Osteoblast (primary cell): ENCODE results near the gene FOSL2. TPM values are rescaled to one million over a fixed set of nuclear protein-coding genes. Genes with fewer than 3 reads are reported as not detected.
A peak's percentile ranks its signal among the peaks of the same experiment; 100 is the strongest.

Source experiments
- DNase-seq: peaks from one replicate; pipeline ENCODE4 v3.0.0; 2011; ENCODE audit warnings: low spot score, mixed read lengths; ENCODE audit not compliant: insufficient read length; ENCODE audit errors: missing footprints
- H2AFZ ChIP-seq: 2 replicates; pipeline ENCODE4 v1.6.0; 2011; ENCODE audit warnings: mild to moderate bottlenecking, low read length
- H3K27ac ChIP-seq: 2 replicates; pipeline ENCODE4 v1.5.1; 2011; ENCODE audit warnings: mild to moderate bottlenecking, low read depth, low read length, moderate library complexity
- H3K27me3 ChIP-seq: 2 replicates; pipeline ENCODE4 v1.6.0; 2012; ENCODE audit warnings: mild to moderate bottlenecking, control low read depth, inconsistent platforms, low read length, moderate library complexity; ENCODE audit not compliant: insufficient read depth
- H3K36me3 ChIP-seq: 2 replicates; pipeline ENCODE4 v1.5.1; 2011; ENCODE audit warnings: mild to moderate bottlenecking, low read length, control low read depth, moderate library complexity; ENCODE audit not compliant: insufficient read depth
- H3K4me1 ChIP-seq: 2 replicates; pipeline ENCODE4 v1.5.1; 2011; ENCODE audit warnings: mild to moderate bottlenecking, low read length, control low read depth, moderate library complexity; ENCODE audit not compliant: insufficient read depth
- H3K4me2 ChIP-seq: 2 replicates; pipeline ENCODE4 v1.6.0; 2011; ENCODE audit warnings: mild to moderate bottlenecking, low read length; ENCODE audit not compliant: insufficient read depth
- H3K4me3 ChIP-seq: fragments of 200-600 bp; sonication (generic); 3 replicates; pipeline ENCODE4 v1.5.1; 2012; ENCODE audit warnings: mild to moderate bottlenecking, low read length, inconsistent platforms; ENCODE audit not compliant: insufficient read depth
- H3K79me2 ChIP-seq: 2 replicates; pipeline ENCODE4 v1.6.0; 2012; ENCODE audit warnings: mild to moderate bottlenecking, low read length, control low read depth, inconsistent platforms; ENCODE audit not compliant: insufficient read depth
- H3K9me3 ChIP-seq: 2 replicates; pipeline ENCODE4 v1.5.1; 2011; ENCODE audit warnings: low read depth, low read length, control low read depth
- H4K20me1 ChIP-seq: 2 replicates; pipeline ENCODE4 v1.6.0; 2012; ENCODE audit warnings: mild to moderate bottlenecking, low read length, control low read depth; ENCODE audit not compliant: insufficient read depth
- total RNA-seq: library from RNA; depleted of rRNA; stranded (reverse); fragments of >200 nt; gene quantifications from 2 replicates; pipeline ENCODE4 v1.2.3, GENCODE V29; 2012
- TF ChIP-seq, protein P1 (sequence below): IDR thresholded peaks from 2 replicates; pipeline ENCODE4 v1.5.1; 2011; ENCODE audit warnings: mild to moderate bottlenecking, low read depth, low read length, moderate library complexity; ENCODE audit errors: extremely low read depth

Gene FOSL2
- total RNA-seq, 1 donor, result 86.9 TPM

GRCh38 chr2:28344756-28345373, 47.8 kb upstream of the FOSL2 start:
- DNase-seq, result no peak
- no peak overlapping the region for H3K4me3 ChIP-seq
- no peaks in the 10 kb centered on the region for H3K79me2 ChIP-seq
- no peaks in the 10 kb centered on the region for H3K9me3 ChIP-seq
- no peaks in the 10 kb centered on the region for H3K27me3 ChIP-seq
- peaks cover 17% of the 10 kb centered on the region for H3K4me1 ChIP-seq
- no peak overlapping the region for H2AFZ ChIP-seq
- H4K20me1 ChIP-seq, result no peaks in the 10 kb centered on the region
- H3K4me2 ChIP-seq, result no peak overlapping the region
- TF ChIP-seq, protein P1, sequence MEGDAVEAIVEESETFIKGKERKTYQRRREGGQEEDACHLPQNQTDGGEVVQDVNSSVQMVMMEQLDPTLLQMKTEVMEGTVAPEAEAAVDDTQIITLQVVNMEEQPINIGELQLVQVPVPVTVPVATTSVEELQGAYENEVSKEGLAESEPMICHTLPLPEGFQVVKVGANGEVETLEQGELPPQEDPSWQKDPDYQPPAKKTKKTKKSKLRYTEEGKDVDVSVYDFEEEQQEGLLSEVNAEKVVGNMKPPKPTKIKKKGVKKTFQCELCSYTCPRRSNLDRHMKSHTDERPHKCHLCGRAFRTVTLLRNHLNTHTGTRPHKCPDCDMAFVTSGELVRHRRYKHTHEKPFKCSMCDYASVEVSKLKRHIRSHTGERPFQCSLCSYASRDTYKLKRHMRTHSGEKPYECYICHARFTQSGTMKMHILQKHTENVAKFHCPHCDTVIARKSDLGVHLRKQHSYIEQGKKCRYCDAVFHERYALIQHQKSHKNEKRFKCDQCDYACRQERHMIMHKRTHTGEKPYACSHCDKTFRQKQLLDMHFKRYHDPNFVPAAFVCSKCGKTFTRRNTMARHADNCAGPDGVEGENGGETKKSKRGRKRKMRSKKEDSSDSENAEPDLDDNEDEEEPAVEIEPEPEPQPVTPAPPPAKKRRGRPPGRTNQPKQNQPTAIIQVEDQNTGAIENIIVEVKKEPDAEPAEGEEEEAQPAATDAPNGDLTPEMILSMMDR, result no peak
- no peaks in the 10 kb centered on the region for H3K36me3 ChIP-seq
- H3K27ac ChIP-seq, result no peak overlapping the region

DNA sequence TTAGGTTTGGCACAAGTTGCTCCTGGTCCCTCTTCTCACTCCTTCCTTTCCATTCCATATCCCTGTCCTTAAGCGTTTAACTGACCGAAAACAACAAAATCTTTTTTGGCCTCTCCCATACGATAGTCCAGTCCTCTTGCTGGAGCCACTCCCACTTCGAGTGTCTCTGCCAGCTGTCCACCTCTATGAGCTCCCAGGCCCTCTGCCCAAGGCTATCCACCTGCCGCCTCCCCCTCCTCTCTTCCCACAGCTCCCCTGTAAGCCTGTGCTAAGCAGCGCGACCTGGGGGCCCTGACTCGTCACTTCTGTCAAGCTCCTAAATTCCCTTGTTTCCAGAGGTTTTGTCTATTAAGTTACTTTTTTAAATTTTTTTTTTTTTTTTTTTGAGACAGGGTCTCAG, 47.0 kb upstream of the FOSL2 start:
- H3K79me2 ChIP-seq, result no peaks in the 10 kb centered on the region

DNA sequence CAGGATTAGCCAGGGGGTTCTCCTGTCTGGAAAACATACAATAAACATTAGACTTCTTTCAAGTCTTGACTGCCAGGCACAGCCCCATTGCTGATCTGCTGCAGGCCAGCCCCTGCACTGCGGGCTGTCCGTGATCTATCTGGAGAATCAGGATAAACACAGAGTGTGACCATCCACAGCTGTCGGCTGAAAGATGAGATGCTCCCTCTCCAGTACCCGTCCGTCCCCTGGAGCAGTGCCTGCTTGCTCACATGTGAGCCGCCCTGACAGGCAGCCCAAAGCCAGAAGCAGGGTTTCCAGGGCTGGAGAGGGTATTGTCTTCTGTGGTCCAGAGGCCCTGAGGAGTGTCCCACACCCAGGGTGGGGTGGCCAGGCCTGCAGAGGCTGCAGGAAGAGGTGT, 46.1 kb upstream of the FOSL2 start:
- H3K79me2 ChIP-seq, result no peaks in the 10 kb centered on the region
- H3K27me3 ChIP-seq, result no peaks in the 10 kb centered on the region
- H2AFZ ChIP-seq, result peak overlapping the region; percentile 4
- no peaks in the 10 kb centered on the region for H3K9me3 ChIP-seq
- H3K4me1 ChIP-seq, result peaks cover 17% of the 10 kb centered on the region
- H3K27ac ChIP-seq, result no peak overlapping the region
- H3K4me2 ChIP-seq, result no peak overlapping the region
- peak; percentile 75 for DNase-seq
- no peaks in the 10 kb centered on the region for H4K20me1 ChIP-seq
- TF ChIP-seq, protein P1, result no peak
- H3K36me3 ChIP-seq, result no peaks in the 10 kb centered on the region
- no peak overlapping the region for H3K4me3 ChIP-seq

More for the DNA sequence above, 47.0 kb upstream of the FOSL2 start:
- no peaks in the 10 kb centered on the region for H4K20me1 ChIP-seq
- no peaks in the 10 kb centered on the region for H3K36me3 ChIP-seq
- no peaks in the 10 kb centered on the region for H3K27me3 ChIP-seq
- H3K4me2 ChIP-seq, result no peak overlapping the region
- no peak overlapping the region for H2AFZ ChIP-seq
- TF ChIP-seq, protein P1, result no peak
- H3K27ac ChIP-seq, result no peak overlapping the region
- no peak overlapping the region for H3K4me3 ChIP-seq
- no peaks in the 10 kb centered on the region for H3K9me3 ChIP-seq
- peaks cover 17% of the 10 kb centered on the region for H3K4me1 ChIP-seq
- DNase-seq, result peak; percentile 50

GRCh38 chr2:28347193-28347592, 45.5 kb upstream of the FOSL2 start:
- no peaks in the 10 kb centered on the region for H3K27me3 ChIP-seq
- peaks cover 13% of the 10 kb centered on the region for H3K4me1 ChIP-seq
- H3K27ac ChIP-seq, result no peak overlapping the region
- peak; percentile 84 for DNase-seq
- no peaks in the 10 kb centered on the region for H4K20me1 ChIP-seq
- H3K9me3 ChIP-seq, result no peaks in the 10 kb centered on the region
- no peaks in the 10 kb centered on the region for H3K79me2 ChIP-seq
- H2AFZ ChIP-seq, result no peak overlapping the region
- TF ChIP-seq, protein P1, result no peak
- no peak overlapping the region for H3K4me3 ChIP-seq
- no peak overlapping the region for H3K4me2 ChIP-seq
- no peaks in the 10 kb centered on the region for H3K36me3 ChIP-seq
